Mucosa of stomach (tissue), 1 donor: ENCODE data around the gene CHST7.

Source experiments
- H3K27me3 ChIP-seq: one replicate; pipeline ENCODE4 v1.7.0; 2013; ENCODE audit warnings: mild to moderate bottlenecking, low read length; ENCODE audit not compliant: control insufficient read depth, insufficient read depth
- H3K36me3 ChIP-seq: one replicate; pipeline ENCODE4 v1.7.0; 2013; ENCODE audit warnings: low read length; ENCODE audit not compliant: control insufficient read depth, insufficient read depth
- H3K4me1 ChIP-seq: one replicate; pipeline ENCODE4 v1.7.0; 2013; ENCODE audit warnings: mild to moderate bottlenecking, low read length; ENCODE audit not compliant: control insufficient read depth, insufficient read depth
- H3K4me3 ChIP-seq: one replicate; pipeline ENCODE4 v1.7.0; 2013; ENCODE audit warnings: low read length
- H3K9ac ChIP-seq: one replicate; pipeline ENCODE4 v1.7.0; 2013; ENCODE audit warnings: mild to moderate bottlenecking, low read length, moderate library complexity
- H3K9me3 ChIP-seq: one replicate; pipeline ENCODE4 v1.7.0; 2013; ENCODE audit warnings: mild to moderate bottlenecking, low read length, moderate library complexity; ENCODE audit not compliant: control insufficient read depth
- donor health status: Pancreatic carcinoma.

The CHST7 gene

DNA sequence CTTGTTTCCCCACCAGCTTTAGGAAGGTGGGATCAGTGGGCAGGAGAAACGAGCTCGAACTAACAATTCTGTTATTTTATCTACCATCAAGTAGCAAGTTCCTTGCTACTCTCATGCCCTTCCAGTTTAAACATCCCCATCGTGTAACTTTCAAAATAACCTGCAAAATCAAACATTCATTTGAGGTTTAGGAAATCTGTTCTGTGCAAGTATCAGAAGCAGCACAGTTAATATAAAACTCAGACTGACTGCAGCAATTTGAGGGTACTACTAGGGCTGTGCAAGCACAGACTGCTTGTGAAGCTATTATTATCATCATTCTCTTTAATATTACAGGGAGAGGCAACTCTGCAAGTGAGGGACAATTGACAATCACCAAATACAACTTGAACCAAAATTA is 48.0 kb downstream of the CHST7 start:
- no peaks in the 10 kb centered on the region for H3K9me3 ChIP-seq
- no peak overlapping the region for H3K4me3 ChIP-seq
- no peak overlapping the region for H3K9ac ChIP-seq
- H3K27me3 ChIP-seq, result no peaks in the 10 kb centered on the region
- H3K36me3 ChIP-seq, result no peaks in the 10 kb centered on the region
- H3K4me1 ChIP-seq, result no peaks in the 10 kb centered on the region

- no peak overlapping the region for H3K9ac ChIP-seq
- H3K9me3 ChIP-seq, result no peaks in the 10 kb centered on the region
- H3K27me3 ChIP-seq, result no peaks in the 10 kb centered on the region
- no peaks in the 10 kb centered on the region for H3K4me1 ChIP-seq
- H3K4me3 ChIP-seq, result no peak overlapping the region
- no peaks in the 10 kb centered on the region for H3K36me3 ChIP-seq
Measured at GRCh38 chrX:46624090-46624786, 50.7 kb downstream of the CHST7 start.

DNA sequence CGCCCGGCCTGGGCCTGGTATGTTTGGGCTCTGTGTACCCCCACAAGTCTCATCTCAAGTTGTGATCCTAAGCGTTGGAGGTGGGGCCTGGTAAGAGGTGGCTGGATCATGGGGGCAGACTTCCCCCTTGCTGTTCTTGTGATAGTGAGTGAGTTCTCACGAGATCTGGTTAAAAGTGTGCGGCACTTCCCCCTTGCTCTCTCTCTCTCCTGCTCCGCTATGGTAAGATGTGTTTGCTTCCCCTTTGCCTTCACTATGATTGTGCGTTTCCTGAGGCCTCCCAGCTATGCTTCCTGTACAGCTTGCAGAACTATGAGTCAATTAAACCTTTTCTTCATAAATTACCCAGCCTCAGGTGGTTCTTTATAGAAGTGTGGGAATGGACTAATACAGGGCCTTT is 53.0 kb downstream of the CHST7 start:
- Histone ChIP-seq H3K27me3 (no peaks in the 10 kb centered on the region), H3K9me3 (no peaks in the 10 kb centered on the region), H3K4me3 (no peak overlapping the region), H3K36me3 (no peaks in the 10 kb centered on the region), H3K9ac (no peak overlapping the region), H3K4me1 (no peaks in the 10 kb centered on the region)

DNA sequence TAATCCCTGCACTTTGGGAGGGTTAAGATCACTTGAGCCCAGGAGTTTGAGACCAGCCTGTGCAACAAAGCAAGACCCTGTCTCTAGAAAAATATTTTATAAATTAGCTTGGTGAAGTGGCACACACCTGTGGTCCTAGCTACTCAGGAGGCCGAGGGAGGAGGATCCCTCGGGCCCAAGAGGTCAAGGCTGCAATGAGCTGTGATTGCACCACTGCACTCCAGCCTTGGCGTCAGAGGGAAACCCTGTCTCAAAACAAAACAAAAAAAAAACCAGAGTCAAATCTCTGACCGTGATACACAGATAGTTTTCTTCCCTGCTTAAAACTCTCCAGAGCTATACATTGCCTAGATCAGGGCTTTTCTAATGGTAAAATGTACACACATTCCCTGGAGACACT is 53.5 kb downstream of the CHST7 start:
- Histone ChIP-seq H3K27me3 (no peaks in the 10 kb centered on the region), H3K36me3 (no peaks in the 10 kb centered on the region), H3K9me3 (no peaks in the 10 kb centered on the region), H3K4me1 (no peaks in the 10 kb centered on the region), H3K4me3 (no peak overlapping the region), H3K9ac (no peak overlapping the region)

DNA sequence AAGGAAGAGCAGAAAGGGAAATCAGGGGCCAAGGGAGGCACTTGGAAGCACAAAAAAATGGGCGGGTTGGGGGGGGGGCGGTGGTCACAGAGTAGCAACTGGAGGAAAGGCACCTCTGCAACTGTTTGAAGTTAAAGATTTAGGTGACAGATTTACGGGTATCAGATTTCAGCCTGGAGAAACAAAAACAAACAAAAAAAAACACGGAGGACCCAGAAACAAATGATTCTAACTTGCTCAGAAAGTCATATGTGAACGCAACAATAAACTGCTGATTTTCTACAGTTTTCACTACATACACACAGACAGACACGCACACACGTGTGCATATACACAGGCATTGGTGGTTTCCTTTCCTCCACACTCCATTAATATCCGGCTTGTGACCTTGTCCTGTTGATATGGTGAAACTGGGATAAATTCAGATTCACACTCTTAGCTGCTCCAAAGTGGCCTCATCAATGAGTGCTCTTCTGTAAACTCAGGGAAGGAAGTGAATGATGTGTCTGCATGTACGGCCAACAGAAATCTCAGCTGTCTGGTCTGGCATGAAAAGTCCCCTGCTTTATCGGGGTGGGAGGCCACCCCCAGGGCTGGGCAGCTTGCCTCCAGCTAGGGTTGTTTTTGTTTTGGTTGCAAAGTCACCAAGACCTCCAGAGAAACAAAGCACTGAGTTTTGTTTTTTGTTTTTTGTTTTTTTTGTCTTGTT is 54.3 kb downstream of the CHST7 start:
- no peaks in the 10 kb centered on the region for H3K36me3 ChIP-seq
- H3K4me3 ChIP-seq, result no peak overlapping the region
- H3K27me3 ChIP-seq, result no peaks in the 10 kb centered on the region
- H3K4me1 ChIP-seq, result no peaks in the 10 kb centered on the region
- H3K9me3 ChIP-seq, result no peaks in the 10 kb centered on the region
- no peak overlapping the region for H3K9ac ChIP-seq

DNA sequence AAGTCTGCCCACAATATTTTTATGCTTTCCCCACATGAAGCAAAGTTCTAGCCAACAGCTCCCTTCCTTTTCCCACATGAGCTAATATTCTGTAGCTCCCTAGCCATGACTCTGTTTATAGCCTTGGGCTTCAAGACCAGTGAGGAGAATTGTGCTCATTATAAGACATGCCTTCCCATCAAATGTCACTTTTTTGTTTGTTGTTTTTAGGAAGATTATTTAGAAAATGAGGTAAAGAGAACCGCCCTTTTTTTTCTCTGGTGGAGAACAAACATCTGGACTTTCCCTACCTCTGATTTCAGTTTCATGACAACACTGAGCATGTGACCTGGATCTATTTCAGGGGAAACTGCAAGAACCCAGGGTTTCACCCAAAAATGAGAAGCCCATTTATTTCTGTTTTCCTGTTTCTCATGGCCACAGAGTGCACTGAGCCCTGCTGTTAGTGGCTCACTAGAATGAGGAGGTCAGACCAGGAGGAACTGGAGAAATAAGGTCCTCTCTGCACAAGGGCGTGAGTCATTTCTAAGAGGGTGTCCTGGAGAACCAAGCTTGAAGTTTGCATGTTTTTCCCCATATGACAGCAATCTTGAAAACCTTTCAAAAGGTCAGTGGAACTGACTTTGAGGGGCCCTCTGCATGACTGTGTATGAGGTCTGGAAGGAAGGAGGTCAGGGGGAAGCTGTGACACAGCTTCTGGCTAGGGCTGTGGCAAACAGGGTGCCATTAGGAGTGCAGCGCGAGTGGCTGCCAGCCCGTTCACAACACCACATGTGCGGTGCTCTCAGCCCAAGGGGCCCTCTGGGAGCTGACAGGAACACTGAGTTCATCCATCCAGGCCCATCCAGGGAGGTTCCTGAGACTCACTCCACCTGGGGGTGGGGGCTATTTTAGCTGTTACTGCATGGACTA is 55.2 kb downstream of the CHST7 start:
- Histone ChIP-seq H3K36me3 (no peaks in the 10 kb centered on the region), H3K9me3 (no peaks in the 10 kb centered on the region), H3K4me3 (no peak overlapping the region), H3K4me1 (no peaks in the 10 kb centered on the region), H3K27me3 (no peaks in the 10 kb centered on the region), H3K9ac (no peak overlapping the region)

DNA sequence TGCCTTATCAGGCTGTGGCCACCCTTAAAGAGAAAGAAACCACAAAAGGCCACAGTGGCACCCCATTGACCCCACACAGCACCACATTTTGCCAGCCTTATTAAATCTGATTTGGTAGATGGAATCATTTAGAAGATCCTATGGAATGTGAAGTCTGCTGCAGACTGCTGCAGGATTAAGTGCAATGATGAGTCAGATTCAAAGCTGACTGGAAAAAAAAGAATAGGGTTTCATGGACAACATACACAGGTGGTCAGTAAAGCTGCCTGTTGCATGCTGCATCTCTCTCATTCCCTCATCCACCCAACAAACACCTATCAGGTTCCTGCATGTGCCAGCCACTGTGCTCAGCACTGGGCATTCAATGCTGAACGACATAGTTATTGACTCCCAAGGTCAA is 56.6 kb downstream of the CHST7 start:
- Histone ChIP-seq H3K9ac (no peak overlapping the region), H3K4me3 (no peak overlapping the region), H3K9me3 (no peaks in the 10 kb centered on the region), H3K27me3 (no peaks in the 10 kb centered on the region), H3K36me3 (no peaks in the 10 kb centered on the region), H3K4me1 (no peaks in the 10 kb centered on the region)

GRCh38 chrX:46634577-46634976 is 61.0 kb downstream of the CHST7 start:
- no peak overlapping the region for H3K4me3 ChIP-seq
- no peaks in the 10 kb centered on the region for H3K9me3 ChIP-seq
- H3K9ac ChIP-seq, result no peak overlapping the region
- H3K4me1 ChIP-seq, result no peaks in the 10 kb centered on the region
- H3K36me3 ChIP-seq, result no peaks in the 10 kb centered on the region
- H3K27me3 ChIP-seq, result no peaks in the 10 kb centered on the region

GRCh38 chrX:46635186-46635585 is 61.6 kb downstream of the CHST7 start:
- H3K4me3 ChIP-seq, result no peak overlapping the region
- no peaks in the 10 kb centered on the region for H3K27me3 ChIP-seq
- H3K4me1 ChIP-seq, result no peaks in the 10 kb centered on the region
- no peak overlapping the region for H3K9ac ChIP-seq
- H3K9me3 ChIP-seq, result no peaks in the 10 kb centered on the region
- no peaks in the 10 kb centered on the region for H3K36me3 ChIP-seq

GRCh38 chrX:46636223-46636622 is 62.7 kb downstream of the CHST7 start:
- no peaks in the 10 kb centered on the region for H3K36me3 ChIP-seq
- no peak overlapping the region for H3K9ac ChIP-seq
- H3K4me1 ChIP-seq, result no peaks in the 10 kb centered on the region
- no peak overlapping the region for H3K4me3 ChIP-seq
- no peaks in the 10 kb centered on the region for H3K9me3 ChIP-seq
- H3K27me3 ChIP-seq, result no peaks in the 10 kb centered on the region

DNA sequence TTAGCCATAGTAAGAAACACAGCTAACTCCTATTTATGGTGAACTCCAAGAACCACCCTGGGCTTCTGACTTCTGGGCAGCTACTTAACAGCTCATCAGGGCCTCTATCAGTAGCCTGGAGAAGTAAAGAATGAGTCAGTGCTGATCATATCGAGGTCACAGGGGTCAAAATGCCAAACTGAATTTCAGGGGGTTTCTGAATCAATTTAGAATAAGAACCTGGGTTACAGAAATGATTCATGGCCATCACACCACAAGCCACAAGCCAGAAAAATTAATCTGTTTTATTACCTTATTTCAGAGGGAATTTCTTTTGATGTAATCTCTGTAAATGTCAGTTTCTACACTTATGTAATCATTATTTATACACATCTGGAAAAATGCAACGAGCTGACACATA is 64.4 kb downstream of the CHST7 start:
- H3K36me3 ChIP-seq, result no peaks in the 10 kb centered on the region
- no peaks in the 10 kb centered on the region for H3K4me1 ChIP-seq
- H3K9me3 ChIP-seq, result no peaks in the 10 kb centered on the region

GRCh38 chrX:46642145-46642544 is 68.6 kb downstream of the CHST7 start:
- H3K4me1 ChIP-seq, result no peaks in the 10 kb centered on the region
- H3K9ac ChIP-seq, result no peak overlapping the region
- no peaks in the 10 kb centered on the region for H3K27me3 ChIP-seq
- no peak overlapping the region for H3K4me3 ChIP-seq
- H3K9me3 ChIP-seq, result no peaks in the 10 kb centered on the region
- no peaks in the 10 kb centered on the region for H3K36me3 ChIP-seq

More for the DNA sequence above, 64.4 kb downstream of the CHST7 start:
- Histone ChIP-seq H3K27me3 (no peaks in the 10 kb centered on the region), H3K4me3 (no peak overlapping the region), H3K9ac (no peak overlapping the region)
